LNCAP (cell line): ENCODE measurements around the gene COL2A1.

ENCODE experiments used
- TF ChIP-seq, protein P1 (sequence below): fragments of 450-650 bp; IDR thresholded peaks from 2 replicates; pipeline ENCODE4 v1.5.1; 2017; ENCODE audit warnings: mild to moderate bottlenecking

COL2A1 gene

DNA sequence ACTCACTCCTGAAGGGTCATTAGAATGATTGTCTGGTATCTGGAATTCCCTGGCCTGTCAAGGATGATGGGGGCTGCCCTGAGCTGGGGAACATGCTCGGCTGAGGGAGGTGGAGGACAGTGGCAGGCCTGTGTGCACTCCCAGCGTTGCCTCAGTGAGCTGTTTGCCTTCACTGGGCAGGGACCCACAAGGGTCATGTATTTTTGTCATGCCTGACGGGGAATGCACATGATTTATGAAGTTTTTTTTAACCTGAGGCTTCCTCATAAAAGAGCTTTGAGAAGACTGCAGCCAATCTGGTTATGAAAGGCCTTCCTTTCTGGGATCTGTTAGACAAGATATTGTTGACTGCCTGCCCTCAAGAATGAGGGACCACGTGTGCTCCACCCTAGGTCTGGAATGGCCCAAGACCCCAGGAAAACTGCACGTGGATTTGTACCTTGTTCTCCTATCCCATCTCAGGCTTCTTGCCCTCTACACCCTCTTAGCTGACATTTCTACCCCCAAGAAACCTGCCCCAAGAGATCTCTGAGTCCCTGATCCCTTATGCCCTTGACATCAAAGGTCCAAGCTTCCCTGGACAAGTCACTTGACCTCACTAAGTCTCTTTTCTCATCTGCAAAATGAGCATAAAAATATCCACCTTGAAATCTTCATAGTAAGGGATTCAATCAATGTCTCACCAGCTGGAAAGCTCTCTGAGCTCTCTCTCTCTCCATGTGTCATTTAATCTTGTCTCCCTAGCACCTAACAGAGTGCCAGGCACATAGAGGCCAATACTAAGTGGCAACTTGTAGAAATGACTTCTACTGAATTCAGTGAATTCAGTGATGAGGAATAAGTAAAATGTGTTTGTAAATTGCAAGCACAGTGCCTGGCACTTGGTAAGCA, 24.5 kb upstream of the COL2A1 start:
- TF ChIP-seq, protein P1, sequence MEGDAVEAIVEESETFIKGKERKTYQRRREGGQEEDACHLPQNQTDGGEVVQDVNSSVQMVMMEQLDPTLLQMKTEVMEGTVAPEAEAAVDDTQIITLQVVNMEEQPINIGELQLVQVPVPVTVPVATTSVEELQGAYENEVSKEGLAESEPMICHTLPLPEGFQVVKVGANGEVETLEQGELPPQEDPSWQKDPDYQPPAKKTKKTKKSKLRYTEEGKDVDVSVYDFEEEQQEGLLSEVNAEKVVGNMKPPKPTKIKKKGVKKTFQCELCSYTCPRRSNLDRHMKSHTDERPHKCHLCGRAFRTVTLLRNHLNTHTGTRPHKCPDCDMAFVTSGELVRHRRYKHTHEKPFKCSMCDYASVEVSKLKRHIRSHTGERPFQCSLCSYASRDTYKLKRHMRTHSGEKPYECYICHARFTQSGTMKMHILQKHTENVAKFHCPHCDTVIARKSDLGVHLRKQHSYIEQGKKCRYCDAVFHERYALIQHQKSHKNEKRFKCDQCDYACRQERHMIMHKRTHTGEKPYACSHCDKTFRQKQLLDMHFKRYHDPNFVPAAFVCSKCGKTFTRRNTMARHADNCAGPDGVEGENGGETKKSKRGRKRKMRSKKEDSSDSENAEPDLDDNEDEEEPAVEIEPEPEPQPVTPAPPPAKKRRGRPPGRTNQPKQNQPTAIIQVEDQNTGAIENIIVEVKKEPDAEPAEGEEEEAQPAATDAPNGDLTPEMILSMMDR: no peak

DNA sequence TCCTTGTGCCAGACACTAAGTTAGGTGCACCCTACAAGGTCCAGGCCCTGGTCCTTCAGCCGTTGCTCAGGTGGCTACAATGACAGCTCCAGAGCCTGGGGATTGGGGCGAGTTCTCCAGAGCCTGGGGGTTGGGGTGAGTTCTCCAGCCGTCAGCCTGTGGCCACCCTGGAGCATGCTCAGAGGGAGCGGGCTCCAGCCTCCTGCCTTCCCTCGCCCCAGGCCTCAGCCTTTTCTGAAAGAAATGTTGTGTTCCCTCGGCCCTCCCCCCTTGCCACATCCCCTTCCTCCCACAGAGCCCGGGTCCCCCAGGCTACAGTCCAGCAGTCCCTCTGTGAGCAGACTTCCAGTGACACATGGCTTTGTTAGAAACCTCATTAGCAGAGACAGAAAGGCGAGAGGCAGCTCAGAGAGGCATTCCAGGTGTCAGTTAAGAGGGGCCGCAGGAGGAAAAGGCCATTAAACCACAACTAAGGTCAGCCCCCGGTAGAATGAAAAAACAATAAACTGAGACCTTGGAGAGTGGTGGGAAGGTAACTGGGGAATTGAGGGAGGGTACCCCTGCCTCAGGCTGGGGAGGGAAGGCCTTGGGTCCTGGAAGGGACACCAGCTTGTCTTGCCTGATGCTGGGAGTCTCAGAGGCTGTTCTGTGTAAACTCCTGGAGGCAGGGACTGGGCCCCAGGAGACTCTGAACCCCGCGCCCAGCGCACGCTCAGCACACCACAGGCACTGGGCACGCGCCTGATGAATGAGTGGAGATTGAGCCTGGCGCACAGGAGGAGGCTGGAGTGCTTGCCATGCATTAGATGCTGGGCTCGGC, 23.1 kb upstream of the COL2A1 start:
- TF ChIP-seq, protein P1: no peak

DNA sequence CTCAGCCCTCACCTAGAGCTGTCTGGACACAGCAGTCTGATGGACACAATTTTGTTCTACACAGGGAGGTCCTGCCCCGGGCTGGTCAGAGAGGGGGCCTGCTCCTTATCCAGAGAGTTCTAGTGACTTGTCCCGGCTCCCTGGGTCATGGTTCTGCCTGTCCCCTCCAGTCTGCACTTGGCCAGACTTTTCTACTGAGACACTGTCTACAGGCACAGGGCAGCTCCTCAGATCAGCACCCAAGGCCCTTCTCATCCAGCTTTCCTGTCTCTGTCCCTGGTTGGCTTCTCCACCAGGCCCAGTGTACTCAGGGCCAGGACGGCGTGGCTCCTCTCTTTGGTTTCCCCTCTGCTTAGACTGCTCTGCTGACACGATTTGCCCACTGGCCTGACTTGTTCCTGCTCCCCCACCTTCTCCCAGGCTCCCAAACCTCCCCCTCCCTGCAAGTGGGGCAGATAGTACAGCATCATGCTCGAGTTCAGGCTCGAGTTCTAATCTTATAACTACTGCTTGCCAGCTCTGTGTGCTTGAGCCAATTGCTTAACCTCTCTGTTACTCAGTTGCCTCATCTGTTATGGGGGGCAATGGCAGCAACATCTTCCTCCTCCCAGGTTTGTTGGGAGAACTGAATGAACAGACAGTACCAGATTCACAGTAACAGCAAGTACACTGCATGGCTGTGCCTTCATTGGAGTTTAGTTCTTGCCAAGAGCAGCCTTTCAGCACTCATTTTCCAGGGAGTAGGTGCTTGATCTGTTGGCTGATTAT, 22.0 kb upstream of the COL2A1 start:
- TF ChIP-seq, protein P1: no peak

DNA sequence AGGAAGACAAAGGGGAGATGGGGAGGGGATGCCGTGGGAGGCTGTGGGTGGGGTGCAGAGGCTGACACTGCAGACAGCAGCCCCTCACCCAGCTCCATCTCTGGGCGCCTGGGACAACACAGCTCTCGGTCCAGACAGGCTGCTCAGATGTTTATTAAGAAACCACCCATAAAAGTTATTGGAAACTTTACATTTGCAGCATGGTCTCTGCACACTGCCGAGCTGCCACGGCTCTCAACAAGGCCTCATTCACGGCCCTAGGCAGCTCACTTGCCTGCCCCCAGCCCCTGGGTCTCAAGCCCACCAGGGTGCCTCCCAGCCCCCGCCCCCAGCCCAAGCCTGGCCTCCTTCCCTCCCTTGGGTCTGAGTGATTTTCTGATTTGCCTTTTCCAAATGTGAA, 21.0 kb upstream of the COL2A1 start:
- TF ChIP-seq, protein P1: no peak

DNA sequence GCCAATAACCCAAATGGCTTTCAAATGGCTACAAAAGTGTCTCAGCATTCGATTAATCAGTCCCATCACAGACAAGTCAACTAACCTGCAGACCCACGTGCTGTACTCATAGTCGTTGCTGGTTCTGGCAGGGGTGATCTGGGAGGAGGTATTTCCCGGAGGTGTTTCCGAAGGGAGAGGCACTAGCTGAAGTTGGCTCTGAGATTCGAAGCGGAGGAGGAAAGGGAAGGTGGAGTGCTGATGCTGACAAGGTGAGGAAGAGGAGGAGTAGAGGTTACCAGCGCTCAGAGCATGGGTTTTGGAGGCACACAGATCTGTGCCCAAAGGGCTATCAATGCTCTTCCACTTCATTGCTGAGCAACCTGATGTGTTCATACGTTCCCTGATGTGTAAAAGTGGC, 20.5 kb upstream of the COL2A1 start:
- TF ChIP-seq, protein P1: no peak

DNA sequence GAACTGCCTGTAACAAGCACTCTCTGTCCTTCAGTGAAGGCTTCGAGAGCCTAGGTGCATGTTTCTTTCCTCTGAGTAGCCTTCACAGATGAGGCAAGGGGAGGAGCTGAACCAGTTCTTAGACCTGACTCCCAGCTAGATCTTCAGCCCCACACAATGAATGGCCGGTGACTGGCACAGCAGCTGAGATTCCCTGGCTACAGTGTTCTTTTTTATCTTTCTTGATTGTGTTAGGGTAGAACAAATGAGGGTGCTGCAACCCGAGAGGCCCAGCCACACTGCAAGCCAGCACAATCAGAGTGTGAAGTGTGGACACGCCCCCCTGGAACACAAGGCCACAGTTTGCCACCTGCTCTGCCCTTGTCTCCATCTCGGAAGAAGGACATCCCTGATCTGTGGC, 19.1 kb upstream of the COL2A1 start:
- TF ChIP-seq, protein P1: no peak

DNA sequence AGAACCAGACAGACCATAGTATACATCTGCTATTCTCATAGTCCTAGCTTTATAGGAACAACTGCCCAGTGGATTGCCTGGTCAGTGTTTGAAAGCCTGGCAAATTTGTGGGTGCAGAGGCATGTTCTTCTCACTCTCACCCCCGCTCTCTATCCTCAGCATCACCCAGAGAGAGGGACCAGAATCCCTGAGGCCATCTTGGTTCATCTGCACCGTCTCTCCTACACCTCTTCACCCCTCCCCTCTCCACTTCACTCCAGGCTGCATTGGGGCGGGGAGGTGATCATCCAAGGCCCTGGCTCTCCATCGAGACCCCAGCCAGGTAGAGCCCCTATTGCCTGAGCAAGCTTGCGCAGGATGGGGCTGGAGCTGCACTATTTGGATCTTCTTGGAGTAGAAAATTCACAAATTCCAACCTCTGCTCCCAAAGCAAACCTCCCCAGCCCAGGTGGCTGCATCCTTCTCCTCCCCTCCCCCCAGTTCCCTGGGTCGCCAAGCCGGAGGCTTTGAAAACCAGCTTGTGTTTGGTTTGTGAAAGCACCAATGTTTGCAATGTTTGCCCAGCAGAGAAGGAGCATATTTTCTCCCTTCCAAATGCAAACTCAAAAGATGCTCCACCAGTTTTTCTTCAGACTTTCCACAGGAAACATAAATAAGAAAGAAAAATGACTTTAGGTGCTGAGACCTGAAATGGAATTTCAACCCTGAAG, 18.6 kb upstream of the COL2A1 start:
- TF ChIP-seq, protein P1: no peak
